OCI-M2 (cell line): ENCODE results near the gene PLTP.
"Not testable (repeated sequence)": the region's sequence is repeated elsewhere in the genome, so short reads cannot be mapped to it uniquely, and the experiment has no call there.

Source experiments
- DNase-seq: peaks from one replicate; lab custom pipeline; 2025; ENCODE audit not compliant: unreplicated experiment; lab: John Stamatoyannopoulos, UW

Gene PLTP

GRCh38 chr20:45901332-45901731 is 10.6 kb downstream of the PLTP start:
- DNase-seq, result not testable (repeated sequence)

- no peak for DNase-seq
These were observed 12.7 kb downstream of the PLTP start for GRCh38 chr20:45899046-45899835.

GRCh38 chr20:45898285-45898684 is 13.7 kb downstream of the PLTP start:
- no peak for DNase-seq

- DNase-seq, result no peak
These were observed 14.3 kb downstream of the PLTP start for GRCh38 chr20:45897692-45898091.

GRCh38 chr20:45897289-45897688 is 14.7 kb downstream of the PLTP start:
- no peak for DNase-seq

GRCh38 chr20:45896641-45897161 is 15.3 kb downstream of the PLTP start:
- no peak for DNase-seq

- DNase-seq, result no peak
These were observed 17.2 kb downstream of the PLTP start for GRCh38 chr20:45894797-45895196.

- DNase-seq, result no peak
These were observed 18.1 kb downstream of the PLTP start for GRCh38 chr20:45893831-45894230.

GRCh38 chr20:45892828-45893500 is 19.0 kb downstream of the PLTP start:
- no peak for DNase-seq

GRCh38 chr20:45892049-45892825 is 19.7 kb downstream of the PLTP start:
- no peak for DNase-seq

- peak; percentile 86 for DNase-seq
These were observed 20.7 kb downstream of the PLTP start, which contains the start of the genes CTSA and NEURL2 for GRCh38 chr20:45890985-45891983. Gene CTSA, plus strand, starts transcription at chr20:45891335. Its CDS starts 234 bp downstream, at chr20:45891569. Gene NEURL2, minus strand, starts transcription at chr20:45891208. Its CDS starts 217 bp downstream, at chr20:45890991.

GRCh38 chr20:45890077-45890984 is 21.6 kb downstream of the PLTP start:
- DNase-seq, result peak; percentile 56

GRCh38 chr20:45888681-45889080 is 23.3 kb downstream of the PLTP start:
- DNase-seq, result no peak

- DNase-seq, result no peak
These were observed 24.6 kb downstream of the PLTP start, which contains the start of gene SPATA25 for GRCh38 chr20:45887346-45887715. Gene SPATA25, minus strand, starts transcription at chr20:45887622. Its CDS starts 32 bp downstream, at chr20:45887590.

- no peak for DNase-seq
These were observed 25.2 kb downstream of the PLTP start for GRCh38 chr20:45886590-45887345.

GRCh38 chr20:45883100-45883469 is 28.9 kb downstream of the PLTP start:
- no peak for DNase-seq

- no peak for DNase-seq
These were observed 29.4 kb downstream of the PLTP start for GRCh38 chr20:45882469-45883099.
